GM18858 (cell line): ENCODE results near the gene PRRT2.
"Not testable (repeated sequence)": the region's sequence is repeated elsewhere in the genome, so short reads cannot be mapped to it uniquely, and the experiment has no call there.

Source experiments
- ATAC-seq: cut with Tn5 transposase; IDR thresholded peaks from one replicate; pipeline ENCODE4 v1.9.1; 2021; ENCODE audit not compliant: unreplicated experiment

PRRT2 gene

GRCh38 chr16:29811896-29812665 is at the start of gene PRRT2:
Gene PRRT2 (plus strand): TSS chr16:29812193. CDS start chr16:29813055, 862 bp downstream.
- no peak for ATAC-seq

GRCh38 chr16:29763326-29763725 is 48.7 kb upstream of the PRRT2 start:
- no peak for ATAC-seq

GRCh38 chr16:29765167-29766032 is 46.6 kb upstream of the PRRT2 start:
- ATAC-seq, result no peak

- no peak for ATAC-seq
These were observed 45.4 kb upstream of the PRRT2 start for GRCh38 chr16:29766571-29766970.

GRCh38 chr16:29767062-29767461 is 44.9 kb upstream of the PRRT2 start:
- no peak for ATAC-seq

- no peak for ATAC-seq
These were observed 42.5 kb upstream of the PRRT2 start for GRCh38 chr16:29769507-29769906.

- no peak for ATAC-seq
These were observed 41.6 kb upstream of the PRRT2 start for GRCh38 chr16:29770250-29770929.

GRCh38 chr16:29772330-29772729 is 39.7 kb upstream of the PRRT2 start:
- ATAC-seq, result not testable (repeated sequence)

GRCh38 chr16:29774730-29775129 is 37.3 kb upstream of the PRRT2 start:
- ATAC-seq, result no peak

GRCh38 chr16:29775742-29776408 is 36.1 kb upstream of the PRRT2 start:
- no peak for ATAC-seq

GRCh38 chr16:29777576-29778350 is 34.2 kb upstream of the PRRT2 start, which contains the start of gene ZG16:
Gene ZG16 (plus strand): TSS chr16:29778256. CDS start chr16:29779267, 1,011 bp downstream.
- no peak for ATAC-seq

GRCh38 chr16:29779474-29779873 is 32.5 kb upstream of the PRRT2 start:
- ATAC-seq, result no peak

GRCh38 chr16:29783094-29783953 is 28.7 kb upstream of the PRRT2 start:
- not testable (repeated sequence) for ATAC-seq

GRCh38 chr16:29784157-29784556 is 27.8 kb upstream of the PRRT2 start:
- ATAC-seq, result no peak

GRCh38 chr16:29784901-29785500 is 27.0 kb upstream of the PRRT2 start:
- no peak for ATAC-seq

- not testable (repeated sequence) for ATAC-seq
These were observed 24.8 kb upstream of the PRRT2 start for GRCh38 chr16:29787155-29787554.

GRCh38 chr16:29789775-29790182 is 22.2 kb upstream of the PRRT2 start:
- no peak for ATAC-seq

- ATAC-seq, result peak; percentile 87
These were observed 21.6 kb upstream of the PRRT2 start, which contains the start of gene KIF22 for GRCh38 chr16:29790183-29790948. Gene KIF22 (plus strand): TSS chr16:29790751. CDS start chr16:29790760, 9 bp downstream.
